ENCODE measurements around the gene PARD6G. TPM values are rescaled to one million over a fixed set of nuclear protein-coding genes. Genes with fewer than 3 reads are reported as not detected.

The PARD6G gene
- total and polyA plus RNA-seq, 3 donors from 2014 or later = 3.0 to 7.5 (median 5.3) TPM

- Histone ChIP-seq H3K36me3 (ENCODE audit: low read depth, missing control alignments) (no peaks in the 10 kb centered on the region), H3K9me3 (no peaks in the 10 kb centered on the region), H3K27ac (no peak overlapping the region), H3K27me3 (no peaks in the 10 kb centered on the region), H3K4me1 (peaks cover 9% of the 10 kb centered on the region), H3K4me3 (no peak overlapping the region)
- intact Hi-C loops (cut with DNase I; ENCODE audit: low total_unique reads) = no loop called here
- WGBS, 2 donors = 81 to 85% methylated on average over 4 to 11 of the region's 11 CpGs
- TF ChIP-seq POLR2A (IDR thresholded peaks at IDR 0.05) (no peak), CTCF (IDR thresholded peaks at IDR 0.05) (no peak)
- DNase-seq = no peak
Measured at GRCh38 chr18:80192653-80193385, 54.5 kb downstream of the PARD6G start.

GRCh38 chr18:80191907-80192652 lies 55.2 kb downstream of the PARD6G start:
- Histone ChIP-seq H3K27me3 (no peaks in the 10 kb centered on the region), H3K9me3 (no peaks in the 10 kb centered on the region), H3K36me3 (ENCODE audit: low read depth, missing control alignments) (no peaks in the 10 kb centered on the region), H3K4me3 (no peak overlapping the region), H3K4me1 (peaks cover 2% of the 10 kb centered on the region), H3K27ac (no peak overlapping the region)
- intact Hi-C loops (cut with DNase I; ENCODE audit: low total_unique reads) = no loop called here
- no peak for TF ChIP-seq POLR2A (IDR thresholded peaks at IDR 0.05)
- TF ChIP-seq CTCF (IDR thresholded peaks at IDR 0.05) = no peak
- no peak for DNase-seq
- 89 to 94% methylated on average over 17 to 19 of the region's 19 CpGs for WGBS, 2 donors

GRCh38 chr18:80191264-80191663 lies 56.0 kb downstream of the PARD6G start:
- Histone ChIP-seq H3K27ac (no peak overlapping the region), H3K9me3 (no peaks in the 10 kb centered on the region), H3K4me3 (no peak overlapping the region), H3K36me3 (ENCODE audit: low read depth, missing control alignments) (no peaks in the 10 kb centered on the region), H3K4me1 (no peaks in the 10 kb centered on the region), H3K27me3 (no peaks in the 10 kb centered on the region)
- DNase-seq = no peak
- TF ChIP-seq CTCF (IDR thresholded peaks at IDR 0.05) (no peak), POLR2A (IDR thresholded peaks at IDR 0.05) (no peak)
- intact Hi-C loops (cut with DNase I; ENCODE audit: low total_unique reads) = no loop called here
- WGBS, 2 donors = 87 to 92% methylated on average over 5 of the region's 5 CpGs

GRCh38 chr18:80190311-80190710 lies 57.0 kb downstream of the PARD6G start:
- DNase-seq = no peak
- Histone ChIP-seq H3K27ac (no peak overlapping the region), H3K4me3 (no peak overlapping the region), H3K4me1 (no peaks in the 10 kb centered on the region), H3K9me3 (no peaks in the 10 kb centered on the region), H3K36me3 (ENCODE audit: low read depth, missing control alignments) (no peaks in the 10 kb centered on the region), H3K27me3 (no peaks in the 10 kb centered on the region)
- TF ChIP-seq POLR2A (IDR thresholded peaks at IDR 0.05) = no peak
- no peak for TF ChIP-seq CTCF (IDR thresholded peaks at IDR 0.05)
- WGBS, 2 donors = 92% methylated on average over 5 of the region's 5 CpGs; no CpG with 5 or more reads in 1 of the 2 donors
- intact Hi-C loops (cut with DNase I; ENCODE audit: low total_unique reads) = no loop called here
